HEK293 (cell line): ENCODE results near the gene MOGAT2.

Source experiments
- HIC1 ChIP-seq: fragments of 450-650 bp; formaldehyde crosslinking; IDR thresholded peaks from 2 replicates; pipeline ENCODE4 v1.5.1; 2016; ENCODE audit warnings: missing biosample characterization, missing genetic modification characterization
- KLF16 ChIP-seq: fragments of 450-650 bp; formaldehyde crosslinking; IDR thresholded peaks from 2 replicates; pipeline ENCODE4 v1.5.1; 2017; ENCODE audit warnings: missing biosample characterization, missing genetic modification characterization
- MYNN ChIP-seq: fragments of 450-650 bp; formaldehyde crosslinking; IDR thresholded peaks from 2 replicates; pipeline ENCODE4 v1.5.1; 2016; ENCODE audit warnings: missing biosample characterization, missing genetic modification characterization, borderline replicate concordance
- PRDM4 ChIP-seq: fragments of 450-650 bp; formaldehyde crosslinking; IDR thresholded peaks from 2 replicates; pipeline ENCODE4 v1.5.1; 2017; ENCODE audit warnings: missing biosample characterization, missing genetic modification characterization
- TCF7L2 ChIP-seq: IDR thresholded peaks from 2 replicates; pipeline ENCODE4 v1.6.1; 2011; ENCODE audit warnings: low read depth, mild to moderate bottlenecking, inconsistent platforms, low read length, moderate library complexity, borderline replicate concordance
- ZBTB6 ChIP-seq: fragments of 450-650 bp; formaldehyde crosslinking; IDR thresholded peaks from 2 replicates; pipeline ENCODE4 v1.5.1; 2017; ENCODE audit warnings: missing biosample characterization, missing genetic modification characterization
- ZNF692 ChIP-seq: fragments of 450-650 bp; formaldehyde crosslinking; IDR thresholded peaks from 2 replicates; pipeline ENCODE4 v1.5.1; 2016; ENCODE audit warnings: missing biosample characterization, missing genetic modification characterization
- ZNF768 ChIP-seq: fragments of 450-650 bp; formaldehyde crosslinking; IDR thresholded peaks from 2 replicates; pipeline ENCODE4 v1.5.1; 2018; ENCODE audit warnings: missing biosample characterization, mild to moderate bottlenecking, missing genetic modification characterization
- ZNF776 ChIP-seq: fragments of 450-650 bp; formaldehyde crosslinking; IDR thresholded peaks from 2 replicates; pipeline ENCODE4 v1.5.0; 2017; ENCODE audit warnings: missing biosample characterization, missing genetic modification characterization, borderline replicate concordance
- TF ChIP-seq, protein P1 (sequence below): fragments of 450-650 bp; formaldehyde crosslinking; optimal IDR thresholded peaks from 2 replicates; pipeline ENCODE3; 2016; ENCODE audit warnings: missing biosample characterization, mild to moderate bottlenecking, missing genetic modification characterization
- TF ChIP-seq, protein P2 (sequence below): fragments of 450-650 bp; formaldehyde crosslinking; IDR thresholded peaks from 2 replicates; pipeline ENCODE4 v1.5.1; 2016; ENCODE audit warnings: missing biosample characterization, missing genetic modification characterization
- TF ChIP-seq, protein P3 (sequence below): fragments of 450-650 bp; formaldehyde crosslinking; IDR thresholded peaks from 2 replicates; pipeline ENCODE4 v1.5.1; 2016; ENCODE audit warnings: missing biosample characterization, missing genetic modification characterization
- TF ChIP-seq, protein P4 (sequence below): fragments of 450-650 bp; formaldehyde crosslinking; conservative IDR thresholded peaks from 2 replicates; pipeline ENCODE4 v1.5.1; 2016; ENCODE audit warnings: low read depth, missing biosample characterization, missing genetic modification characterization
- TF ChIP-seq, protein P5 (sequence below): fragments of 450-650 bp; formaldehyde crosslinking; IDR thresholded peaks from 2 replicates; pipeline ENCODE4 v1.5.1; 2016; ENCODE audit warnings: missing biosample characterization, missing genetic modification characterization

- TF ChIP-seq, protein P1, sequence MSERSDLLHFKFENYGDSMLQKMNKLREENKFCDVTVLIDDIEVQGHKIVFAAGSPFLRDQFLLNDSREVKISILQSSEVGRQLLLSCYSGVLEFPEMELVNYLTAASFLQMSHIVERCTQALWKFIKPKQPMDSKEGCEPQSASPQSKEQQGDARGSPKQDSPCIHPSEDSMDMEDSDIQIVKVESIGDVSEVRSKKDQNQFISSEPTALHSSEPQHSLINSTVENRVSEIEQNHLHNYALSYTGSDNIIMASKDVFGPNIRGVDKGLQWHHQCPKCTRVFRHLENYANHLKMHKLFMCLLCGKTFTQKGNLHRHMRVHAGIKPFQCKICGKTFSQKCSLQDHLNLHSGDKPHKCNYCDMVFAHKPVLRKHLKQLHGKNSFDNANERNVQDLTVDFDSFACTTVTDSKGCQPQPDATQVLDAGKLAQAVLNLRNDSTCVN (tag by site-specific recombination): no peak
- TF ChIP-seq, protein P2, sequence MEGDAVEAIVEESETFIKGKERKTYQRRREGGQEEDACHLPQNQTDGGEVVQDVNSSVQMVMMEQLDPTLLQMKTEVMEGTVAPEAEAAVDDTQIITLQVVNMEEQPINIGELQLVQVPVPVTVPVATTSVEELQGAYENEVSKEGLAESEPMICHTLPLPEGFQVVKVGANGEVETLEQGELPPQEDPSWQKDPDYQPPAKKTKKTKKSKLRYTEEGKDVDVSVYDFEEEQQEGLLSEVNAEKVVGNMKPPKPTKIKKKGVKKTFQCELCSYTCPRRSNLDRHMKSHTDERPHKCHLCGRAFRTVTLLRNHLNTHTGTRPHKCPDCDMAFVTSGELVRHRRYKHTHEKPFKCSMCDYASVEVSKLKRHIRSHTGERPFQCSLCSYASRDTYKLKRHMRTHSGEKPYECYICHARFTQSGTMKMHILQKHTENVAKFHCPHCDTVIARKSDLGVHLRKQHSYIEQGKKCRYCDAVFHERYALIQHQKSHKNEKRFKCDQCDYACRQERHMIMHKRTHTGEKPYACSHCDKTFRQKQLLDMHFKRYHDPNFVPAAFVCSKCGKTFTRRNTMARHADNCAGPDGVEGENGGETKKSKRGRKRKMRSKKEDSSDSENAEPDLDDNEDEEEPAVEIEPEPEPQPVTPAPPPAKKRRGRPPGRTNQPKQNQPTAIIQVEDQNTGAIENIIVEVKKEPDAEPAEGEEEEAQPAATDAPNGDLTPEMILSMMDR (tag by site-specific recombination): no peak
- TF ChIP-seq PRDM4 (tag by site-specific recombination) (no peak), MYNN (tag by site-specific recombination) (no peak), TCF7L2 (no peak), ZNF692 (tag by site-specific recombination) (no peak), ZNF768 (tag by site-specific recombination) (no peak), ZNF776 (tag by site-specific recombination) (no peak), KLF16 (no peak), ZBTB6 (tag by site-specific recombination) (no peak), HIC1 (tag by site-specific recombination) (no peak)
- TF ChIP-seq, protein P3, sequence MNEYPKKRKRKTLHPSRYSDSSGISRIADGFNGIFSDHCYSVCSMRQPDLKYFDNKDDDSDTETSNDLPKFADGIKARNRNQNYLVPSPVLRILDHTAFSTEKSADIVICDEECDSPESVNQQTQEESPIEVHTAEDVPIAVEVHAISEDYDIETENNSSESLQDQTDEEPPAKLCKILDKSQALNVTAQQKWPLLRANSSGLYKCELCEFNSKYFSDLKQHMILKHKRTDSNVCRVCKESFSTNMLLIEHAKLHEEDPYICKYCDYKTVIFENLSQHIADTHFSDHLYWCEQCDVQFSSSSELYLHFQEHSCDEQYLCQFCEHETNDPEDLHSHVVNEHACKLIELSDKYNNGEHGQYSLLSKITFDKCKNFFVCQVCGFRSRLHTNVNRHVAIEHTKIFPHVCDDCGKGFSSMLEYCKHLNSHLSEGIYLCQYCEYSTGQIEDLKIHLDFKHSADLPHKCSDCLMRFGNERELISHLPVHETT: no peak
- TF ChIP-seq, protein P4, sequence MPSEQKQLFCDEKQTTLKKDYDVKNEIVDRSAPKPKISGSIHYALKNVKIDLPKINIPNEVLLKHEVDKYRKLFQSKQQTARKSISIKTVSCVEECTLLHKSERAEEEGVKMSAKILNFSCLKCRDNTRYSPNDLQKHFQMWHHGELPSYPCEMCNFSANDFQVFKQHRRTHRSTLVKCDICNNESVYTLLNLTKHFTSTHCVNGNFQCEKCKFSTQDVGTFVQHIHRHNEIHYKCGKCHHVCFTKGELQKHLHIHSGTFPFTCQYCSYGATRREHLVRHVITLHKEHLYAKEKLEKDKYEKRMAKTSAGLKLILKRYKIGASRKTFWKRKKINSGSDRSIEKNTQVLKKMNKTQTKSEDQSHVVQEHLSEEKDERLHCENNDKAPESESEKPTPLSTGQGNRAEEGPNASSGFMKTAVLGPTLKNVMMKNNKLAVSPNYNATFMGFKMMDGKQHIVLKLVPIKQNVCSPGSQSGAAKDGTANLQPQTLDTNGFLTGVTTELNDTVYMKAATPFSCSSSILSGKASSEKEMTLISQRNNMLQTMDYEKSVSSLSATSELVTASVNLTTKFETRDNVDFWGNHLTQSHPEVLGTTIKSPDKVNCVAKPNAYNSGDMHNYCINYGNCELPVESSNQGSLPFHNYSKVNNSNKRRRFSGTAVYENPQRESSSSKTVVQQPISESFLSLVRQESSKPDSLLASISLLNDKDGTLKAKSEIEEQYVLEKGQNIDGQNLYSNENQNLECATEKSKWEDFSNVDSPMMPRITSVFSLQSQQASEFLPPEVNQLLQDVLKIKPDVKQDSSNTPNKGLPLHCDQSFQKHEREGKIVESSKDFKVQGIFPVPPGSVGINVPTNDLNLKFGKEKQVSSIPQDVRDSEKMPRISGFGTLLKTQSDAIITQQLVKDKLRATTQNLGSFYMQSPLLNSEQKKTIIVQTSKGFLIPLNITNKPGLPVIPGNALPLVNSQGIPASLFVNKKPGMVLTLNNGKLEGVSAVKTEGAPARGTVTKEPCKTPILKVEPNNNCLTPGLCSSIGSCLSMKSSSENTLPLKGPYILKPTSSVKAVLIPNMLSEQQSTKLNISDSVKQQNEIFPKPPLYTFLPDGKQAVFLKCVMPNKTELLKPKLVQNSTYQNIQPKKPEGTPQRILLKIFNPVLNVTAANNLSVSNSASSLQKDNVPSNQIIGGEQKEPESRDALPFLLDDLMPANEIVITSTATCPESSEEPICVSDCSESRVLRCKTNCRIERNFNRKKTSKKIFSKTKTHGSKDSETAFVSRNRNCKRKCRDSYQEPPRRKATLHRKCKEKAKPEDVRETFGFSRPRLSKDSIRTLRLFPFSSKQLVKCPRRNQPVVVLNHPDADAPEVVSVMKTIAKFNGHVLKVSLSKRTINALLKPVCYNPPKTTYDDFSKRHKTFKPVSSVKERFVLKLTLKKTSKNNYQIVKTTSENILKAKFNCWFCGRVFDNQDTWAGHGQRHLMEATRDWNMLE (tag by site-specific recombination): no peak
- TF ChIP-seq, protein P5, sequence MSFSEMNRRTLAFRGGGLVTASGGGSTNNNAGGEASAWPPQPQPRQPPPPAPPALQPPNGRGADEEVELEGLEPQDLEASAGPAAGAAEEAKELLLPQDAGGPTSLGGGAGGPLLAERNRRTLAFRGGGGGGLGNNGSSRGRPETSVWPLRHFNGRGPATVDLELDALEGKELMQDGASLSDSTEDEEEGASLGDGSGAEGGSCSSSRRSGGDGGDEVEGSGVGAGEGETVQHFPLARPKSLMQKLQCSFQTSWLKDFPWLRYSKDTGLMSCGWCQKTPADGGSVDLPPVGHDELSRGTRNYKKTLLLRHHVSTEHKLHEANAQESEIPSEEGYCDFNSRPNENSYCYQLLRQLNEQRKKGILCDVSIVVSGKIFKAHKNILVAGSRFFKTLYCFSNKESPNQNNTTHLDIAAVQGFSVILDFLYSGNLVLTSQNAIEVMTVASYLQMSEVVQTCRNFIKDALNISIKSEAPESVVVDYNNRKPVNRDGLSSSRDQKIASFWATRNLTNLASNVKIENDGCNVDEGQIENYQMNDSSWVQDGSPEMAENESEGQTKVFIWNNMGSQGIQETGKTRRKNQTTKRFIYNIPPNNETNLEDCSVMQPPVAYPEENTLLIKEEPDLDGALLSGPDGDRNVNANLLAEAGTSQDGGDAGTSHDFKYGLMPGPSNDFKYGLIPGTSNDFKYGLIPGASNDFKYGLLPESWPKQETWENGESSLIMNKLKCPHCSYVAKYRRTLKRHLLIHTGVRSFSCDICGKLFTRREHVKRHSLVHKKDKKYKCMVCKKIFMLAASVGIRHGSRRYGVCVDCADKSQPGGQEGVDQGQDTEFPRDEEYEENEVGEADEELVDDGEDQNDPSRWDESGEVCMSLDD (tag by site-specific recombination): no peak
Observed at GRCh38 chr11:75715688-75716087, 1.9 kb upstream of the MOGAT2 start.
